ENCODE results near the gene RAPGEF1.

GRCh38 chr9:131661568-131662288 is 78.1 kb downstream of the RAPGEF1 start:
- TF ChIP-seq CTCF (IDR thresholded peaks at IDR 0.05) (no peak), POLR2A (IDR thresholded peaks at IDR 0.05) (no peak)
